ENCODE measurements around the gene NUDT6. TPM values are rescaled to one million over a fixed set of nuclear protein-coding genes. Genes with fewer than 3 reads are reported as not detected.

NUDT6 gene, protein sequence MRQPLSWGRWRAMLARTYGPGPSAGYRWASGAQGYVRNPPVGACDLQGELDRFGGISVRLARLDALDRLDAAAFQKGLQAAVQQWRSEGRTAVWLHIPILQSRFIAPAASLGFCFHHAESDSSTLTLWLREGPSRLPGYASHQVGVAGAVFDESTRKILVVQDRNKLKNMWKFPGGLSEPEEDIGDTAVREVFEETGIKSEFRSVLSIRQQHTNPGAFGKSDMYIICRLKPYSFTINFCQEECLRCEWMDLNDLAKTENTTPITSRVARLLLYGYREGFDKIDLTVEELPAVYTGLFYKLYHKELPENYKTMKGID
- 6.2 and 6.8 TPM in 2 replicates for total RNA-seq

DNA sequence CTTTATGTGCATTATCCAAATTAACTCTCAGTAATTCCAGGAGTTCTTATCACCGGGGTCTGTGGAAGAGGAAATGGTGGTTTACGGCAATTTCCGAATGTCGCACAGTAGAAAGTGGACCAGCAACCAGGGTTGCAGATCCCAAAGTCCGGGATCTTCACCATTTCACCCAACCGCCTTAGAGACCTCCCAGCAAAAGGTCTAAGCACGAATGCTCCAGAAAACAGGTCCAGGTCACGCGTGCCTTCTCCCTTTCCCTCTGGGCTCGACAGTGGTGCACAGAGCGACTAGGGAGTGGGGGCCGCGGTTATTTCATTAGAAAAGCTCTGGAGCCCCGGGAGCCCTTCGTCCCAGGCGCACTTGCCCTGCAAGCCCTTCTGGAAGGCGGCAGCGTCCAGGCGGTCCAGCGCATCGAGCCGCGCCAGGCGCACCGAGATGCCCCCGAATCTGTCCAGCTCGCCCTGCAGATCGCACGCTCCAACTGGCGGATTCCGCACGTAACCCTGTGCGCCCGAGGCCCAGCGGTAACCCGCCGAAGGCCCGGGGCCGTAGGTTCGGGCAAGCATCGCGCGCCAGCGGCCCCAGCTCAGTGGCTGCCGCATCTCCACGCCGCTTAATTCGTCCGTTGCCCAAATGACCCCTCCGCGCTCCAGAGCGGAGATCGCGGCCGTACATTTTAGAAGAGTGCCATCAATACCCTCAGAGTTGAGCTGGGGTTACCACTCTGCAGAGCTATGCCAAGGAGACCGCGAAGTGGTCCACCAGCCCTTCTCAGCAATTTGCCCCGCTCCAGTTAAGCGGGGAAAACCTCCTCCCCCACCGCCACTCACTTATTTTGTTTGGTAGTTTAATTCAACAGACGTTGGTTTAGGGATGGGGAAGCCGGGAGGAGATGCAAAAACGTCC, at the start of gene NUDT6:
Gene NUDT6 (minus strand): TSS at position 627 of the 906 bp plus-strand sequence. CDS start 25 bp downstream, at position 602.

Other genes starting within 250 kb of the NUDT6 start
- gene BBS12, start 189.9 kb downstream of the NUDT6 start, total RNA-seq = 6.8 and 8.0 TPM in 2 replicates
- gene FGF2, start 95.8 kb downstream of the NUDT6 start, total RNA-seq = 54.5 and 78.5 TPM in 2 replicates